NCI-H2171 treated with DMSO at 0.1 percent for 48 hours (cell line): ENCODE data around the gene C4A.
"Not testable (repeated sequence)": the region's sequence is repeated elsewhere in the genome, so short reads cannot be mapped to it uniquely, and the experiment has no call there.

Source experiments
- DNase-seq: peaks from one replicate; lab custom pipeline; 2025; lab: John Stamatoyannopoulos, UW

The C4A gene

GRCh38 chr6:32035283-32036013 is 53.6 kb downstream of the C4A start:
- not testable (repeated sequence) for DNase-seq

DNA sequence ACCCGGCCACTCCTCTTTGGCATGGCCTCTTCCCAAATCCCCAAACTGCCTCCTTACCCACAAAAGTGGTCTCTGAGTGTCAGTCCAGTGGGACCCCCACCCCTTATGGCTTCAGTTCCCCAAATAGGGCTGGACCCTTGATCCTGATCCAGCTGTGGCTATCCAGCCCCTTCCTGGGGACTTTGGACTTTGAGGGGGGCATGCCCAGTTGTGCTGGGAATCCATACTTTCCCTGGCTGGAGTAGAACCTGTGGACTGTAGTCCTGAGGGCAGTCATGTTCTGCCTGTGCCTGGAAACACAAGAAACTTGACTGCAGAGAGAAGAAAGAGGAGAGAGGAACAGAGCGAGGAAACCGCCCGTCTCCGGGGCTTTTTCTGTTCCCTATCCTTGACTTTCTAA is 55.3 kb downstream of the C4A start:
- not testable (repeated sequence) for DNase-seq

GRCh38 chr6:32037598-32038524 is 56.0 kb downstream of the C4A start, which contains the start of gene CYP21A2:
CYP21A2 (plus strand) TSS chr6:32038415; CDS start chr6:32038423, 8 bp downstream.
- not testable (repeated sequence) for DNase-seq

DNA sequence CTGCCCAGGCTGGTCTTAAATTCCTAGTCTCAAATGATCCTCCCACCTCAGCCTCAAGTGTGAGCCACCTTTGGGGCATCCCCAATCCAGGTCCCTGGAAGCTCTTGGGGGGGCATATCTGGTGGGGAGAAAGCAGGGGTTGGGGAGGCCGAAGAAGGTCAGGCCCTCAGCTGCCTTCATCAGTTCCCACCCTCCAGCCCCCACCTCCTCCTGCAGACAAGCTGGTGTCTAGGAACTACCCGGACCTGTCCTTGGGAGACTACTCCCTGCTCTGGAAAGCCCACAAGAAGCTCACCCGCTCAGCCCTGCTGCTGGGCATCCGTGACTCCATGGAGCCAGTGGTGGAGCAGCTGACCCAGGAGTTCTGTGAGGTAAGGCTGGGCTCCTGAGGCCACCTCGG is 57.0 kb downstream of the C4A start:
- not testable (repeated sequence) for DNase-seq

- not testable (repeated sequence) for DNase-seq
Observed at GRCh38 chr6:32039321-32040274, 57.7 kb downstream of the C4A start.

DNA sequence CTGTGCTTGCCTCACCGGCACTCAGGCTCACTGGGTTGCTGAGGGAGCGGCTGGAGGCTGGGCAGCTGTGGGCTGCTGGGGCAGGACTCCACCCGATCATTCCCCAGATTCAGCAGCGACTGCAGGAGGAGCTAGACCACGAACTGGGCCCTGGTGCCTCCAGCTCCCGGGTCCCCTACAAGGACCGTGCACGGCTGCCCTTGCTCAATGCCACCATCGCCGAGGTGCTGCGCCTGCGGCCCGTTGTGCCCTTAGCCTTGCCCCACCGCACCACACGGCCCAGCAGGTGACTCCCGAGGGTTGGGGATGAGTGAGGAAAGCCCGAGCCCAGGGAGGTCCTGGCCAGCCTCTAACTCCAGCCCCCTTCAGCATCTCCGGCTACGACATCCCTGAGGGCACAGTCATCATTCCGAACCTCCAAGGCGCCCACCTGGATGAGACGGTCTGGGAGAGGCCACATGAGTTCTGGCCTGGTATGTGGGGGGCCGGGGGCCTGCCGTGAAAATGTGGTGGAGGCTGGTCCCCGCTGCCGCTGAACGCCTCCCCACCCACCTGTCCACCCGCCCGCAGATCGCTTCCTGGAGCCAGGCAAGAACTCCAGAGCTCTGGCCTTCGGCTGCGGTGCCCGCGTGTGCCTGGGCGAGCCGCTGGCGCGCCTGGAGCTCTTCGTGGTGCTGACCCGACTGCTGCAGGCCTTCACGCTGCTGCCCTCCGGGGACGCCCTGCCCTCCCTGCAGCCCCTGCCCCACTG is 58.6 kb downstream of the C4A start:
- DNase-seq = not testable (repeated sequence)

GRCh38 chr6:32041050-32041321 is 59.1 kb downstream of the C4A start:
- DNase-seq = not testable (repeated sequence)

- not testable (repeated sequence) for DNase-seq
Observed at GRCh38 chr6:32041385-32041784, 59.5 kb downstream of the C4A start.

DNA sequence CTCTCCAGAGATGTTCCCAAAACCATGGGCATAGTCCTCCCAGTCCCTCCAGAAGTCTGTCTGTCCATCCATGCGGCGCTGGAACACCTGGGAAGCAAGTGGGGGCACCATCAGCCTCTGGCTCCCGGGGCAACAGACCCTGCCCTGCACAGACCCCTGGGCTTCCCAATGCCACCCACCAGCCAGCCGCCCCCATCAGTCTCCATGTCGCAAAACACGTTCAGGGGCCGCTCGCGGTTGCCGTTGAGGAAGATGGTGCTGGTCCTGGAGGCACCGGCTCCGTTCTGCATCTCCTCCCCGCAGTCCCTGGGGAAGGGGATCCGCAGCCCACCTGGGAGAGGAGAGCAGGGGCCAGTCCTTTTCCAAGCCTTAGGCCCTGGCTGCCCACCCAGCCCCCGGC is 60.4 kb downstream of the C4A start:
- not testable (repeated sequence) for DNase-seq

GRCh38 chr6:32043589-32044380 is 61.9 kb downstream of the C4A start:
- not testable (repeated sequence) for DNase-seq

GRCh38 chr6:32044916-32045315 is 63.1 kb downstream of the C4A start:
- not testable (repeated sequence) for DNase-seq

- no peak for DNase-seq
Observed at GRCh38 chr6:32045811-32046449, 64.1 kb downstream of the C4A start.

DNA sequence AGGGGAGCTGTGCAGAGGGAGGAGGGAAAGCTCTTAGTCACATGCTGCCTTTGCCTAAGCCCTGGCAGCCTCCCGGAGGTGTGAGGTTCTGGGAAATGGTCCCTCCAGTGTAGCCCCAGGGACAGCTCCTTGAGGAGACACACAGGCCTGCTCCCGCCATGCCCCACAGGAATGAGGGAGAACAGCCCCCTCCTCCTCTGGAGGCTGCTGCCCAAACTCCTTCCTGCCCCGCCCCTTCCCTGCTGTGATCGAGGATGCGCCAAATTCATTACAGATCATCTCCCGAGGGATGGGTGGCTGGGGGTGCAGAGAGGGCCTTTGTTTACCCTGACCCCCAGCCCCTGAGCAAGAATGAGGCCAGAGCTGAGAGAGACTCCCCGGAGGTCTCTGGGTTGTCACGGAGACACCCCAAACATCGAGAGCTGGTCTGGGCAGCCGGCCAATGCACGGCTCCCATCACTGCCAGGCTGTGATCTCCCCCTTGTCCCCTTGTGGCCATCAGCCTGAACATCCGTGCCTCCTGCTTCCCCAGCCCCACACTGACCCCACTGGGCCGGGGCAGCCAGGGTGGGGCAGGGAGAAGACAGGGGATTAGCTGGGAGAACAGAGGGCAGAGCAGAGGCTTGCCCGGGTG is 64.7 kb downstream of the C4A start:
- DNase-seq = peak; percentile 40

- no peak for DNase-seq
Observed at GRCh38 chr6:32047084-32047478, 65.2 kb downstream of the C4A start.

- DNase-seq = no peak
Observed at GRCh38 chr6:32047539-32047854, 65.6 kb downstream of the C4A start.

- peak; percentile 23 for DNase-seq
Observed at GRCh38 chr6:32047855-32048766, 66.3 kb downstream of the C4A start.

GRCh38 chr6:32049149-32049548 is 67.3 kb downstream of the C4A start:
- not testable (repeated sequence) for DNase-seq

GRCh38 chr6:32049736-32050135 is 67.9 kb downstream of the C4A start:
- not testable (repeated sequence) for DNase-seq
